Peyer's patch (tissue), 4 donors: Measurements from ENCODE around the gene IGF2R.

Source experiments
- POLR2A ChIP-seq, 2 donors: fragments of 450-650 bp; IDR thresholded peaks; one replicate each; pipeline ENCODE4 v1.5.1; 2017; ENCODE audit warnings: antibody characterized with exemption in 2 of 2, mild to moderate bottlenecking in 2 of 2, moderate library complexity in 2 of 2
- TF ChIP-seq, protein P1 (sequence below), 6 experiments: fragments of 450-650 bp in 4 of 6; fragments of 200-600 bp in 2 of 6; sonication (generic) in 1 of 6; IDR thresholded peaks; one replicate each; pipeline ENCODE4 v1.5.1; 2017 to 2019; ENCODE audit warnings: antibody characterized with exemption in 6 of 6, mild to moderate bottlenecking in 3 of 6, moderate library complexity in 1 of 6

DNA sequence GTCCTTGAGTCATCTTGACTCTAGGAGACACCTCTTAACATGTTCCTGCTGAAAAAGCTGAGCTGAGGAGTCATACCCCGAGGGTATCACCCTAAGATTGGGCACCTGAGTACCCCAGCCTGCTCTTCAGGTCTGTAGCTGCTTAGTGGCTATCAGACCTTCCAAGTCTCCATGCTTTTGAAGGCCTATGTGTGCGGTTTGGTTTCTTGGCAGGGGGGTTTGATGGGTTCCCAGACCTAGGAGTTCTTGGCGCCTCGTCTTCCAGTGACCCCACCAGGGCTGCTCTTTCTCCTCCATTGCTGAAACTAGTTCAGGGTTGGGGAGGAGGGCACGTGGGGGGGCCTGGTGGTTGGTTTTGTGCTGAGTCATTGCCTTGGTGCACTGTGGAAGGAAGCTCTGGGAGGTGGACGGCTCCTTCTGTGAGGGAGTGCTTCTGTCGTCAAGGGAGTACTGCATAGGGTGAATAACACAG lies 20.1 kb downstream of the IGF2R start:
- TF ChIP-seq, protein P1, sequence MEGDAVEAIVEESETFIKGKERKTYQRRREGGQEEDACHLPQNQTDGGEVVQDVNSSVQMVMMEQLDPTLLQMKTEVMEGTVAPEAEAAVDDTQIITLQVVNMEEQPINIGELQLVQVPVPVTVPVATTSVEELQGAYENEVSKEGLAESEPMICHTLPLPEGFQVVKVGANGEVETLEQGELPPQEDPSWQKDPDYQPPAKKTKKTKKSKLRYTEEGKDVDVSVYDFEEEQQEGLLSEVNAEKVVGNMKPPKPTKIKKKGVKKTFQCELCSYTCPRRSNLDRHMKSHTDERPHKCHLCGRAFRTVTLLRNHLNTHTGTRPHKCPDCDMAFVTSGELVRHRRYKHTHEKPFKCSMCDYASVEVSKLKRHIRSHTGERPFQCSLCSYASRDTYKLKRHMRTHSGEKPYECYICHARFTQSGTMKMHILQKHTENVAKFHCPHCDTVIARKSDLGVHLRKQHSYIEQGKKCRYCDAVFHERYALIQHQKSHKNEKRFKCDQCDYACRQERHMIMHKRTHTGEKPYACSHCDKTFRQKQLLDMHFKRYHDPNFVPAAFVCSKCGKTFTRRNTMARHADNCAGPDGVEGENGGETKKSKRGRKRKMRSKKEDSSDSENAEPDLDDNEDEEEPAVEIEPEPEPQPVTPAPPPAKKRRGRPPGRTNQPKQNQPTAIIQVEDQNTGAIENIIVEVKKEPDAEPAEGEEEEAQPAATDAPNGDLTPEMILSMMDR (IDR thresholded peaks at IDR 0.05) = no peak
- no peak for TF ChIP-seq POLR2A (IDR thresholded peaks at IDR 0.05)
